SJCRH30 (cell line): ENCODE measurements around the gene LGI2. TPM values are rescaled to one million over a fixed set of nuclear protein-coding genes. Genes with fewer than 3 reads are reported as not detected.
"Not testable (repeated sequence)": the region's sequence is repeated elsewhere in the genome, so short reads cannot be mapped to it uniquely, and the experiment has no call there.

Experiments
- DNase-seq, 2 experiments: peaks; one replicate each; pipeline ENCODE4 v3.0.0-alpha.2; 2015 to 2020
- H3K27ac ChIP-seq: fragments of 250-450 bp; sonication (Bioruptor Pico); 2 replicates; pipeline ENCODE4 v1.5.1; 2020; ENCODE audit warnings: mild to moderate bottlenecking, moderate library complexity
- H3K27me3 ChIP-seq: fragments of 250-450 bp; sonication (Bioruptor Pico); 2 replicates; pipeline ENCODE4 v1.5.1; 2020; ENCODE audit warnings: mild to moderate bottlenecking, moderate library complexity
- H3K36me3 ChIP-seq: fragments of 250-450 bp; sonication (Bioruptor Pico); 2 replicates; pipeline ENCODE4 v1.5.1; 2020; ENCODE audit warnings: mild to moderate bottlenecking, moderate library complexity
- H3K4me1 ChIP-seq: fragments of 250-450 bp; sonication (Bioruptor Pico); 2 replicates; pipeline ENCODE4 v1.5.1; 2020; ENCODE audit warnings: mild to moderate bottlenecking, moderate library complexity
- H3K4me3 ChIP-seq: fragments of 250-450 bp; sonication (Bioruptor Pico); 2 replicates; pipeline ENCODE4 v1.5.1; 2020; ENCODE audit warnings: mild to moderate bottlenecking, moderate library complexity
- H3K9me3 ChIP-seq: fragments of 250-450 bp; sonication (Bioruptor Pico); replicated peaks from 2 replicates; pipeline ENCODE4 v1.5.1; 2020; ENCODE audit warnings: mild to moderate bottlenecking, moderate library complexity
- total RNA-seq: library from RNA; depleted of rRNA; stranded (reverse); fragments of >200 nt; shearing (Covaris generic); gene quantifications from 2 replicates; pipeline ENCODE4 v1.2.3, GENCODE V29; 2014; rRNA removed

Gene LGI2
- total RNA-seq, result 10.8 and 12.0 TPM in 2 replicates

- H3K27me3 ChIP-seq, result no peaks in the 10 kb centered on the region; the same call in 1 of the 2 replicates
- H3K4me1 ChIP-seq, result peaks cover 24% of the 10 kb centered on the region
- peak within 1 kb of the TSS; percentile 75 for H3K4me3 ChIP-seq
- peak within 1 kb of the TSS; percentile 56 for H3K27ac ChIP-seq
- no peaks in the 10 kb centered on the region for H3K9me3 ChIP-seq
- peaks cover 2% of the 10 kb centered on the region; the same call in 1 of the 2 replicates for H3K36me3 ChIP-seq
- DNase-seq, result peak; percentile 62 to 63
Observed at GRCh38 chr4:25030277-25031076, at the start of gene LGI2. TSS of gene LGI2 (minus strand) at chr4:25030946. CDS start at chr4:25030693, 253 bp downstream.

GRCh38 chr4:25078523-25078922, 47.8 kb upstream of the LGI2 start:
- Histone ChIP-seq H3K9me3 (no peaks in the 10 kb centered on the region), H3K4me1 (no peaks in the 10 kb centered on the region), H3K36me3 (no peaks in the 10 kb centered on the region), H3K27ac (no peak overlapping the region), H3K4me3 (no peak overlapping the region), H3K27me3 (no peaks in the 10 kb centered on the region)
- no peak for DNase-seq

GRCh38 chr4:25076625-25077398, 46.1 kb upstream of the LGI2 start:
- DNase-seq, result no peak
- no peaks in the 10 kb centered on the region for H3K27me3 ChIP-seq
- H3K9me3 ChIP-seq, result no peaks in the 10 kb centered on the region
- H3K36me3 ChIP-seq, result no peaks in the 10 kb centered on the region
- H3K27ac ChIP-seq, result no peak overlapping the region
- no peak overlapping the region for H3K4me3 ChIP-seq
- no peaks in the 10 kb centered on the region for H3K4me1 ChIP-seq

GRCh38 chr4:25075851-25076250, 45.1 kb upstream of the LGI2 start:
- Histone ChIP-seq H3K4me1 (no peaks in the 10 kb centered on the region), H3K9me3 (no peaks in the 10 kb centered on the region), H3K27me3 (no peaks in the 10 kb centered on the region), H3K36me3 (no peaks in the 10 kb centered on the region), H3K4me3 (no peak overlapping the region), H3K27ac (no peak overlapping the region)
- DNase-seq, result no peak

GRCh38 chr4:25075129-25075528, 44.4 kb upstream of the LGI2 start:
- DNase-seq, result no peak
- H3K9me3 ChIP-seq, result no peaks in the 10 kb centered on the region
- H3K4me3 ChIP-seq, result no peak overlapping the region
- H3K27ac ChIP-seq, result no peak overlapping the region
- no peaks in the 10 kb centered on the region for H3K36me3 ChIP-seq
- H3K27me3 ChIP-seq, result no peaks in the 10 kb centered on the region
- no peaks in the 10 kb centered on the region for H3K4me1 ChIP-seq

- no peak for DNase-seq
- Histone ChIP-seq H3K9me3 (no peaks in the 10 kb centered on the region), H3K4me3 (no peak overlapping the region), H3K36me3 (no peaks in the 10 kb centered on the region), H3K4me1 (no peaks in the 10 kb centered on the region), H3K27me3 (no peaks in the 10 kb centered on the region), H3K27ac (no peak overlapping the region)
Observed at GRCh38 chr4:25070545-25070944, 39.8 kb upstream of the LGI2 start.

GRCh38 chr4:25069014-25069413, 38.3 kb upstream of the LGI2 start:
- H3K27ac ChIP-seq, result no peak overlapping the region

GRCh38 chr4:25068386-25068785, 37.6 kb upstream of the LGI2 start:
- Histone ChIP-seq H3K9me3 (no peaks in the 10 kb centered on the region), H3K27ac (no peak overlapping the region), H3K27me3 (no peaks in the 10 kb centered on the region), H3K36me3 (no peaks in the 10 kb centered on the region), H3K4me3 (no peak overlapping the region), H3K4me1 (no peaks in the 10 kb centered on the region)
- DNase-seq, result no peak

More at GRCh38 chr4:25069014-25069413, 38.3 kb upstream of the LGI2 start:
- H3K36me3 ChIP-seq, result no peaks in the 10 kb centered on the region
- no peak overlapping the region for H3K4me3 ChIP-seq
- H3K27me3 ChIP-seq, result no peaks in the 10 kb centered on the region
- H3K4me1 ChIP-seq, result no peaks in the 10 kb centered on the region
- DNase-seq, result no peak
- H3K9me3 ChIP-seq, result no peaks in the 10 kb centered on the region

GRCh38 chr4:25065932-25066590, 35.3 kb upstream of the LGI2 start:
- no peaks in the 10 kb centered on the region for H3K36me3 ChIP-seq
- no peaks in the 10 kb centered on the region for H3K4me1 ChIP-seq
- H3K9me3 ChIP-seq, result no peaks in the 10 kb centered on the region
- no peak overlapping the region for H3K4me3 ChIP-seq
- H3K27ac ChIP-seq, result no peak overlapping the region
- no peak for DNase-seq
- H3K27me3 ChIP-seq, result no peaks in the 10 kb centered on the region

- Histone ChIP-seq H3K27me3 (no peaks in the 10 kb centered on the region), H3K4me1 (no peaks in the 10 kb centered on the region), H3K27ac (no peak overlapping the region), H3K36me3 (no peaks in the 10 kb centered on the region), H3K9me3 (no peaks in the 10 kb centered on the region), H3K4me3 (no peak overlapping the region)
- no peak for DNase-seq
Observed at GRCh38 chr4:25065431-25065858, 34.7 kb upstream of the LGI2 start.

GRCh38 chr4:25064447-25064846, 33.7 kb upstream of the LGI2 start:
- H3K36me3 ChIP-seq, DNase-seq, H3K4me1 ChIP-seq, H3K9me3 ChIP-seq, H3K4me3 ChIP-seq, H3K27ac ChIP-seq, H3K27me3 ChIP-seq: not testable (repeated sequence)

- no peaks in the 10 kb centered on the region for H3K4me1 ChIP-seq
- H3K9me3 ChIP-seq, result no peaks in the 10 kb centered on the region
- no peak for DNase-seq
- no peak overlapping the region for H3K4me3 ChIP-seq
- H3K27ac ChIP-seq, result no peak overlapping the region
- H3K36me3 ChIP-seq, result no peaks in the 10 kb centered on the region
- no peaks in the 10 kb centered on the region for H3K27me3 ChIP-seq
Observed at GRCh38 chr4:25063116-25063515, 32.4 kb upstream of the LGI2 start.

- no peaks in the 10 kb centered on the region for H3K9me3 ChIP-seq
- DNase-seq, result no peak
- no peaks in the 10 kb centered on the region for H3K36me3 ChIP-seq
- H3K4me3 ChIP-seq, result no peak overlapping the region
- H3K27me3 ChIP-seq, result no peaks in the 10 kb centered on the region
- H3K27ac ChIP-seq, result no peak overlapping the region
- no peaks in the 10 kb centered on the region for H3K4me1 ChIP-seq
Observed at GRCh38 chr4:25062098-25062497, 31.4 kb upstream of the LGI2 start.

GRCh38 chr4:25061602-25062001, 30.9 kb upstream of the LGI2 start:
- H3K4me1 ChIP-seq, result no peaks in the 10 kb centered on the region
- no peak overlapping the region for H3K27ac ChIP-seq

GRCh38 chr4:25060963-25061340, 30.2 kb upstream of the LGI2 start:
- DNase-seq, result no peak
- Histone ChIP-seq H3K27me3 (no peaks in the 10 kb centered on the region), H3K36me3 (no peaks in the 10 kb centered on the region)

More at GRCh38 chr4:25061602-25062001, 30.9 kb upstream of the LGI2 start:
- DNase-seq, result no peak
- Histone ChIP-seq H3K36me3 (no peaks in the 10 kb centered on the region), H3K27me3 (no peaks in the 10 kb centered on the region), H3K9me3 (no peaks in the 10 kb centered on the region), H3K4me3 (no peak overlapping the region)

More at GRCh38 chr4:25060963-25061340, 30.2 kb upstream of the LGI2 start:
- H3K27ac ChIP-seq, result no peak overlapping the region
- no peak overlapping the region for H3K4me3 ChIP-seq
- H3K9me3 ChIP-seq, result no peaks in the 10 kb centered on the region
- H3K4me1 ChIP-seq, result no peaks in the 10 kb centered on the region
